GM23248 (cell line): ENCODE data around the gene FRMD5.

ENCODE experiments used
- EZH2 ChIP-seq: fragments of 200-600 bp; sonication (generic); IDR thresholded peaks from 2 replicates; pipeline ENCODE4 v1.6.1; 2018; ENCODE audit warnings: antibody characterized with exemption, mild to moderate bottlenecking; ENCODE audit not compliant: insufficient read depth, poor library complexity, severe bottlenecking
- EZH2phosphoT487 ChIP-seq: fragments of 200-600 bp; sonication (generic); IDR thresholded peaks from 2 replicates; pipeline ENCODE4 v1.6.1; 2018; ENCODE audit warnings: antibody characterized with exemption, moderate library complexity, mild to moderate bottlenecking, low read depth; ENCODE audit not compliant: insufficient read depth

DNA sequence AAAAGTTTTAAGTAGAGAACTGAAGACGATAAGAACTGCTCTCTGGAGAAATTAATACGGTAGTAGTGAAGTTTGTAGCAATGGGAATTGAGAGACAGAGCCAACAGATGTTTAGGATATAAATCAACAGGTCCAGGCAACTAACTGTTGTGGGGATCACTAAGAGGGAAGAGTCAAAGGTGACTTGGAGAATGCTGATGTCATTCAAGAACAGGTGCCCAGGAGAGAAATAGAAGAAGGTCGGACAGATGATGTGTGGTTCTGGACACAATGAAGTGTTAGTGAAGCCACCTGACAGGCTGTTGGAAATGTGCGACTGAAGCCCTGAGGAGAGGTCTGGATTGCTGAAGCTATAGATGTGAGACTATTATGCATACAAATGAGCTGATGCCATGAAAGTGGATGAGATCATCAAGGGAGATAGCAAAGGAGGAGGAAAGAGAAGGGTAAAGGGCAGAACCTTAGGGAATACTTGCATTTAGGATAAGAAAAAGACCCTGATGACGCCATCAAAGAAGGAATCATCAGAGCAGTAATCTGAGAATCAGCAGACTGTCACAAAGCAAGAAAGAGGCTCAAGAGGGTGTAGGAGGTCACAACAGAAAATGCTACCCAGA, 183.7 kb downstream of the FRMD5 start:
- TF ChIP-seq EZH2, result no peak
- TF ChIP-seq EZH2phosphoT487, result no peak
